H9 (cell line): ENCODE results near the gene PACSIN3. TPM values are rescaled to one million over a fixed set of nuclear protein-coding genes. Genes with fewer than 3 reads are reported as not detected.

Experiments
- DNase-seq: peaks from one replicate; pipeline ENCODE4 v3.0.0-alpha.2; 2017
- H2AFZ ChIP-seq: one replicate; pipeline ENCODE4 v1.6.1; 2013; ENCODE audit warnings: mild to moderate bottlenecking, low read length, control low read depth, moderate library complexity
- H2AK5ac ChIP-seq: 2 replicates; pipeline ENCODE4 v1.6.1; 2013; ENCODE audit warnings: low read length, control low read depth, mixed read lengths; ENCODE audit not compliant: insufficient read length
- H2BK120ac ChIP-seq: one replicate; pipeline ENCODE4 v1.6.1; 2013; ENCODE audit warnings: low read depth, mild to moderate bottlenecking, low read length, control low read depth, inconsistent platforms; ENCODE audit not compliant: poor library complexity, severe bottlenecking
- H2BK12ac ChIP-seq: 2 replicates; pipeline ENCODE4 v1.6.1; 2013; ENCODE audit warnings: low read length, control low read depth, mixed read lengths, low read depth; ENCODE audit not compliant: insufficient read length
- H2BK15ac ChIP-seq: 2 replicates; pipeline ENCODE4 v1.6.1; 2013; ENCODE audit warnings: low read depth, low read length, control low read depth
- H2BK20ac ChIP-seq: one replicate; pipeline ENCODE4 v1.6.1; 2013; ENCODE audit warnings: low read depth, mild to moderate bottlenecking, low read length, control low read depth, inconsistent platforms; ENCODE audit not compliant: poor library complexity, severe bottlenecking
- H2BK5ac ChIP-seq: 2 replicates; pipeline ENCODE4 v1.6.1; 2013; ENCODE audit warnings: low read length, control low read depth, mixed read lengths; ENCODE audit not compliant: insufficient read length
- H3K14ac ChIP-seq: 2 replicates; pipeline ENCODE4 v1.6.1; 2013; ENCODE audit warnings: low read length, control low read depth; ENCODE audit not compliant: insufficient read depth
- H3K18ac ChIP-seq: 2 replicates; pipeline ENCODE4 v1.6.1; 2013; ENCODE audit warnings: low read depth, mild to moderate bottlenecking, mixed read lengths, low read length, control low read depth; ENCODE audit not compliant: insufficient read length
- H3K23ac ChIP-seq: 2 replicates; pipeline ENCODE4 v1.6.1; 2013; ENCODE audit warnings: low read length, control low read depth, mixed read lengths, low read depth; ENCODE audit not compliant: insufficient read length
- H3K23me2 ChIP-seq: 2 replicates; pipeline ENCODE4 v1.6.1; 2013; ENCODE audit warnings: low read depth, mild to moderate bottlenecking, mixed read lengths, low read length, control low read depth; ENCODE audit not compliant: insufficient read length, poor library complexity, severe bottlenecking
- H3K27ac ChIP-seq: 2 replicates; pipeline ENCODE4 v1.5.1; 2013; ENCODE audit warnings: low read length, control low read depth, mixed read lengths, low read depth; ENCODE audit not compliant: insufficient read length
- H3K27me3 ChIP-seq: 2 replicates; pipeline ENCODE4 v1.6.1; 2013; ENCODE audit warnings: low read length, control low read depth, inconsistent platforms; ENCODE audit not compliant: insufficient read depth
- H3K4ac ChIP-seq: 2 replicates; pipeline ENCODE4 v1.6.1; 2013; ENCODE audit warnings: low read depth, mild to moderate bottlenecking, control low read depth, inconsistent platforms, low read length, moderate library complexity
- H3K4me1 ChIP-seq: 2 replicates; pipeline ENCODE4 v1.6.1; 2013; ENCODE audit warnings: low read length, control low read depth, inconsistent platforms; ENCODE audit not compliant: insufficient read depth
- H3K4me2 ChIP-seq: 2 replicates; pipeline ENCODE4 v1.6.1; 2013; ENCODE audit warnings: low read length, control low read depth, mixed read lengths; ENCODE audit not compliant: insufficient read length, insufficient read depth
- H3K56ac ChIP-seq: 2 replicates; pipeline ENCODE4 v1.6.1; 2013; ENCODE audit warnings: low read depth, mild to moderate bottlenecking, mixed read lengths, low read length, control low read depth; ENCODE audit not compliant: insufficient read length
- H3K79me1 ChIP-seq: 2 replicates; pipeline ENCODE4 v1.6.1; 2013; ENCODE audit warnings: low read depth, mild to moderate bottlenecking, moderate library complexity, low read length, control low read depth, inconsistent platforms; ENCODE audit not compliant: insufficient read depth, poor library complexity, severe bottlenecking
- H3K79me2 ChIP-seq: 2 replicates; pipeline ENCODE4 v1.6.1; 2013; ENCODE audit warnings: low read length, control low read depth, inconsistent platforms; ENCODE audit not compliant: insufficient read depth
- H3K9ac ChIP-seq: 2 replicates; pipeline ENCODE4 v1.6.1; 2013; ENCODE audit warnings: low read length, control low read depth, mixed read lengths; ENCODE audit not compliant: insufficient read length; ENCODE audit errors: extremely low read depth
- H3K9me3 ChIP-seq: one replicate; pipeline ENCODE4 v1.6.1; 2013; ENCODE audit warnings: low read depth, low read length, inconsistent platforms; ENCODE audit not compliant: control insufficient read depth
- H3T11ph ChIP-seq: one replicate; pipeline ENCODE4 v1.6.1; 2013; ENCODE audit warnings: mild to moderate bottlenecking, low read length, control low read depth, inconsistent platforms
- H4K20me1 ChIP-seq: one replicate; pipeline ENCODE4 v1.6.1; 2013; ENCODE audit not compliant: control insufficient read depth, insufficient read length, insufficient read depth
- H4K5ac ChIP-seq: 2 replicates; pipeline ENCODE4 v1.6.1; 2013; ENCODE audit warnings: low read depth, mild to moderate bottlenecking, mixed read lengths, low read length, control low read depth; ENCODE audit not compliant: insufficient read length
- H4K8ac ChIP-seq: replicated peaks from 2 replicates; pipeline ENCODE4 v1.6.1; 2013; ENCODE audit warnings: low read length, control low read depth, mixed read lengths, low read depth; ENCODE audit not compliant: insufficient read length
- H4K91ac ChIP-seq: 2 replicates; pipeline ENCODE4 v1.6.1; 2013; ENCODE audit warnings: low read depth, mild to moderate bottlenecking, moderate library complexity, mixed read lengths, low read length, control low read depth; ENCODE audit not compliant: insufficient read length
- H3K27ac Mint-ChIP-seq, 3 experiments: 2 replicates in 2 of 3; 3 replicates in 1 of 3; pipeline ENCODE4 v1.8.0; 2020 to 2021; ENCODE audit warnings: mixed read lengths in 3 of 3, mild to moderate bottlenecking in 1 of 3, moderate library complexity in 1 of 3
- H3K27me3 Mint-ChIP-seq: 2 replicates; pipeline ENCODE4 v1.8.0; 2021; ENCODE audit warnings: low read depth, mild to moderate bottlenecking, moderate library complexity, mixed read lengths
- H3K36me3 Mint-ChIP-seq, 3 experiments: 2 replicates in 2 of 3; 3 replicates in 1 of 3; pipeline ENCODE4 v1.8.0; 2020 to 2021; ENCODE audit warnings: low read depth in 3 of 3, mixed read lengths in 3 of 3; ENCODE audit not compliant: insufficient read depth in 1 of 3
- H3K4me1 Mint-ChIP-seq, 2 experiments: 2 replicates each; pipeline ENCODE4 v1.8.0; 2020; ENCODE audit warnings: mixed read lengths in 2 of 2
- H3K4me3 Mint-ChIP-seq, 2 experiments: 2 replicates in 1 of 2; 3 replicates in 1 of 2; pipeline ENCODE4 v1.8.0; 2020 to 2021; ENCODE audit warnings: mild to moderate bottlenecking in 2 of 2, mixed read lengths in 2 of 2, moderate library complexity in 1 of 2
- H3K9me3 Mint-ChIP-seq, 2 experiments: 2 replicates in 1 of 2; 3 replicates in 1 of 2; pipeline ENCODE4 v1.8.0; 2020; ENCODE audit warnings: mild to moderate bottlenecking in 2 of 2, mixed read lengths in 2 of 2, moderate library complexity in 1 of 2
- WGBS: extraction: QIAGEN DNeasy Blood & Tissue Kit; methylation state at CpG from one replicate; pipeline ENCODE4 v1.1.7; 2013; ENCODE audit warnings: missing lambda C conversion rate, low lambda C conversion rate, mixed read lengths; ENCODE audit not compliant: insufficient read length; ENCODE audit errors: extremely low coverage; 5-methylcytosine and 5-hydroxymethylcytosine counted together
- total RNA-seq: library from RNA; stranded (reverse); gene quantifications from 2 replicates; pipeline ENCODE4 v1.2.1, GENCODE V29; 2021
- TF ChIP-seq, protein P1 (sequence below): fragments of 200-600 bp; sonication (generic); conservative IDR thresholded peaks from 3 replicates; pipeline ENCODE4 v1.8.0; 2021; ENCODE audit warnings: antibody characterized with exemption, mild to moderate bottlenecking

Gene PACSIN3
- total RNA-seq, 1 experiment from 2014 or later: 63.0 TPM

DNA sequence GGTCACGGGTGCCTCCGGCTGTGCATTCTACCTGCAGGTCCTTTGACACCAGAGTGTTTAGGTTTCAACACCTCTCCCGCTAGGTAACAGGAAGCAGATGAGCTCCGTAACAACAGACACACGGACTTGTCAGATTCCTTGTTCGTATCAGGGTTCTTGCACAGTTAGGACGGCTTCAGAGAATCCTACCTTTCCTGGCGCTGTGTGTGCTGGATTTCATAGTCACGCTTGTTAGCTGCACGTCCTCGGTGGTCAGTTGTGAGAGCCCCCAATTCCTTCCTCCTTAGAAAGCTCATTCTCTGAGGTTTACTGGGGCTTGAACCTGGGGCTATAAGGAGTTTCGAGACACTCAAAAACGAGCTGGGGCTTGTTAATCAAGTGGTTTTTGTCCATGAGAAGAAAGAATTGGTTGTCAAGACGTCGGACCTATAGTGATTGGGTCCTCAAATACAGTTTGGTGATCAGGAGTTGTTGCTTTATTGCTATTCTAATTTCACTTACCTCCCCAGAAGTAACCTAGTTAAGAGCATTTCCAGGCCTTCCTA, 29.2 kb upstream of the PACSIN3 start:
- Histone ChIP-seq H3K14ac (peak overlapping the region; percentile 97), H2BK20ac (no peak overlapping the region), H3K4me1 (no peaks in the 10 kb centered on the region; the same call in 1 of the 2 replicates), H2BK12ac (no peak overlapping the region), H3K79me2 (peaks cover 2% of the 10 kb centered on the region; the same call in 1 of the 2 replicates), H3K79me1 (no peaks in the 10 kb centered on the region), H3K4ac (peak overlapping the region; percentile 24; the same call in 1 of the 2 replicates), H3K56ac (peak overlapping the region; percentile 90), H3K18ac (peak overlapping the region; percentile 94), H4K20me1 (no peaks in the 10 kb centered on the region), H2BK15ac (no peak overlapping the region), H3T11ph (peak overlapping the region; percentile 30), H4K5ac (peak overlapping the region; percentile 72), H3K4me2 (peak overlapping the region; percentile 90), H3K23ac (no peak overlapping the region), H4K8ac (no peak overlapping the region), H3K9ac (peak overlapping the region; percentile 98), H3K23me2 (peaks cover 20% of the 10 kb centered on the region), H3K27me3 (no peaks in the 10 kb centered on the region), H2AK5ac (no peak overlapping the region), H2BK5ac (peak overlapping the region; percentile 94), H3K27ac (peak overlapping the region; percentile 80), H2BK120ac (peak overlapping the region; percentile 96), H4K91ac (peak overlapping the region; percentile 90), H2AFZ (no peak overlapping the region), H3K9me3 (no peaks in the 10 kb centered on the region)
- DNase-seq: no peak
- Mint-ChIP-seq H3K4me1 (peaks cover 28 to 29% of the 10 kb centered on the region in 2 experiments), H3K27ac (peak overlapping the region; percentile 98 to 100 (median 99); a peak in 5 of 7 replicates), H3K36me3 (peaks cover 0 to 29% (median 21%) of the 10 kb centered on the region in 3 experiments; a peak in 5 of 7 replicates), H3K4me3 (peak overlapping the region; percentile 85 to 90), H3K27me3 (no peaks in the 10 kb centered on the region), H3K9me3 (no peaks in the 10 kb centered on the region)
- TF ChIP-seq, protein P1, sequence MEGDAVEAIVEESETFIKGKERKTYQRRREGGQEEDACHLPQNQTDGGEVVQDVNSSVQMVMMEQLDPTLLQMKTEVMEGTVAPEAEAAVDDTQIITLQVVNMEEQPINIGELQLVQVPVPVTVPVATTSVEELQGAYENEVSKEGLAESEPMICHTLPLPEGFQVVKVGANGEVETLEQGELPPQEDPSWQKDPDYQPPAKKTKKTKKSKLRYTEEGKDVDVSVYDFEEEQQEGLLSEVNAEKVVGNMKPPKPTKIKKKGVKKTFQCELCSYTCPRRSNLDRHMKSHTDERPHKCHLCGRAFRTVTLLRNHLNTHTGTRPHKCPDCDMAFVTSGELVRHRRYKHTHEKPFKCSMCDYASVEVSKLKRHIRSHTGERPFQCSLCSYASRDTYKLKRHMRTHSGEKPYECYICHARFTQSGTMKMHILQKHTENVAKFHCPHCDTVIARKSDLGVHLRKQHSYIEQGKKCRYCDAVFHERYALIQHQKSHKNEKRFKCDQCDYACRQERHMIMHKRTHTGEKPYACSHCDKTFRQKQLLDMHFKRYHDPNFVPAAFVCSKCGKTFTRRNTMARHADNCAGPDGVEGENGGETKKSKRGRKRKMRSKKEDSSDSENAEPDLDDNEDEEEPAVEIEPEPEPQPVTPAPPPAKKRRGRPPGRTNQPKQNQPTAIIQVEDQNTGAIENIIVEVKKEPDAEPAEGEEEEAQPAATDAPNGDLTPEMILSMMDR: no peak
- no CpG with 5 or more reads among the region's 15 CpGs for WGBS
